Coronary artery (tissue), 2 donors: ENCODE results near the gene TMEM244.

Source experiments
- DNase-seq: peaks from one replicate; pipeline ENCODE4 v3.0.0-alpha.2; 2017; ENCODE audit warnings: low spot score
- H3K27ac ChIP-seq, 2 donors: fragments of 200-600 bp; sonication (generic); one replicate each; pipeline ENCODE4 v1.5.1; 2016 to 2019
- H3K4me3 ChIP-seq: fragments of 200-600 bp; sonication (generic); 2 replicates; pipeline ENCODE4 v1.5.1; 2016; ENCODE audit warnings: mild to moderate bottlenecking, moderate library complexity
- TF ChIP-seq, protein P1 (sequence below): fragments of 200-600 bp; sonication (generic); IDR thresholded peaks from one replicate; pipeline ENCODE4 v1.5.1; 2019; ENCODE audit warnings: antibody characterized with exemption

Gene TMEM244

DNA sequence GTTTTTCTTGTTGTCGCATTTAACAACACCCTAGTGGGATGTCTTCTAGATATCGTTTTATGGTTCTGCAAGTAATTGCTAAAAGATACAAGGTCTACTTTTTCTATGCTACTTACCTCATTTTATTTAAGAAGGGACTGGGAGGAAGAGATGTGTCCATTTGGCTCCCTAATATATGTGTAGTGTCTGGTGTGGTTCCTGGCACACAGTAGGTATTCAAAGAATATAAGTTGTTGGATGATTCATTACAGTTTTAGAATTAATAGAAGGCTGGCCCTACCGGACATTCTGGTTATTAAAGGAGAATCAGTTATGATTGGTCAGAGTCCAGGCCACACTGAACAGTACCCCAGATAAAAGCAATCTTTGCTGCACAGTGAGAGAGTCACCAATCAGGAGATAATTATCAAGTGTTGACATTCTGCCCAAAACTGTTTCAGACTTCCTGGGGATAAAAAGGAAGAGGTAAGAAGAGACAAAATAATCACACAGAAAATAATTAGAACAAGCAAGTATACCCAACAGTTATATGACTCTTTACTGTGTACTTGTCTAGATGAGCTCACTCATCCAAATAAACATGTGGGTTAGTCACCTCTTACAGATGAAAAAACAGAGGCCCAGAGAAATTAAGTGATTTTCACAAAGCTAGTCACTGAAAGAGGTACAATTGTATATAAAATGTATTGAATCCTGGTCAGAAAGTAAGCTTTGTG lies 7.0 kb downstream of the TMEM244 start:
- no peak overlapping the region for H3K4me3 ChIP-seq
- TF ChIP-seq, protein P1, sequence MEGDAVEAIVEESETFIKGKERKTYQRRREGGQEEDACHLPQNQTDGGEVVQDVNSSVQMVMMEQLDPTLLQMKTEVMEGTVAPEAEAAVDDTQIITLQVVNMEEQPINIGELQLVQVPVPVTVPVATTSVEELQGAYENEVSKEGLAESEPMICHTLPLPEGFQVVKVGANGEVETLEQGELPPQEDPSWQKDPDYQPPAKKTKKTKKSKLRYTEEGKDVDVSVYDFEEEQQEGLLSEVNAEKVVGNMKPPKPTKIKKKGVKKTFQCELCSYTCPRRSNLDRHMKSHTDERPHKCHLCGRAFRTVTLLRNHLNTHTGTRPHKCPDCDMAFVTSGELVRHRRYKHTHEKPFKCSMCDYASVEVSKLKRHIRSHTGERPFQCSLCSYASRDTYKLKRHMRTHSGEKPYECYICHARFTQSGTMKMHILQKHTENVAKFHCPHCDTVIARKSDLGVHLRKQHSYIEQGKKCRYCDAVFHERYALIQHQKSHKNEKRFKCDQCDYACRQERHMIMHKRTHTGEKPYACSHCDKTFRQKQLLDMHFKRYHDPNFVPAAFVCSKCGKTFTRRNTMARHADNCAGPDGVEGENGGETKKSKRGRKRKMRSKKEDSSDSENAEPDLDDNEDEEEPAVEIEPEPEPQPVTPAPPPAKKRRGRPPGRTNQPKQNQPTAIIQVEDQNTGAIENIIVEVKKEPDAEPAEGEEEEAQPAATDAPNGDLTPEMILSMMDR = no peak
- DNase-seq = no peak
- no peak overlapping the region for H3K27ac ChIP-seq

DNA sequence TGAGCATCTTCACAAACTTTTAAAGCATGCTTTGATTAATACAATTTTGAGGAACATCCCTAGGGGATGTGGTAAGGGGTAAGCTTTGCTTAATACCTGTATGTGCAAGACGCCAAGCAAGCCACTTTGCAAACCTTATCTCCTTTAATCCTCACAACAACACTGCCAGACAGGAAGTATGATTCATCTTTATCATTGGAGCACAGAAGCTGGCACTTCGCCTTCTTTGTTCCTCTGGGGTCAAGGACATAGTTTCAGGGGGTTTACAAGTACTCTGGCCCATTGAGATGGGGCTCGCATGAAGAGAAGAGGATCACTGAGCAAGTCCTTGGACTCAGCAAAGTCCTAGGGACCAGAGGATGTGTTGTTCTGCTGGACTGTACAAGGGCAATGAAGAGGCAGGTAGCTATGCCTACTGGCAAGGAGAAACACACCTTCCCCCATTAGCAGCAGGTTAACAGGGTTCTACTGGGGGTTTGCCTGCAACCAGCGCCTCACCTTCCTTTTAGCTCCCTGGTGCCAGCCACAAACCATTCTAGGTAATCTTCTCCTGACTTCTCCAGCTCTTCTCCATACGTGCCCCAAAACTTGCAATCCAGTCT lies 8.8 kb downstream of the TMEM244 start:
- no peak overlapping the region for H3K27ac ChIP-seq
- DNase-seq = no peak
- no peak overlapping the region for H3K4me3 ChIP-seq
- TF ChIP-seq, protein P1 = no peak

DNA sequence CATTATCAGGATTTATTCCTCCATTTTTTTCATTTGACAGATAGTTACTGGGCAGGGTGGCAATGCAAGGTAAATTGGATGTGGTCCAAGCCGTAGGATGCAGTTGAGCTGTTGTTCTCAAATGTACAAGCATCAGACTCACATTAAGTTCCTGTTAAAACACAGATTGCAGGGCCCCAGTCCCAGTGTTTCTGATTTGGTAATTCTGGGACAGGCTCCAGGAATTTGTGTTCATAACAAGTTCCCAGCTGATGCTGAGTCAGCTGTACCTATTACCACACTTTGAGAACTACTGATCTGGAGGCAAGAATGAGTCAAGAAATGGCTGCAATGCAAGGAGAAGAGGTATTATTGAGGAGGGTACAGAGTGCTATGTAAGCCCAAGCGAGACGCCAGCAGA lies 11.7 kb downstream of the TMEM244 start:
- H3K4me3 ChIP-seq = no peak overlapping the region
- TF ChIP-seq, protein P1 = no peak
- H3K27ac ChIP-seq = no peak overlapping the region
- no peak for DNase-seq

DNA sequence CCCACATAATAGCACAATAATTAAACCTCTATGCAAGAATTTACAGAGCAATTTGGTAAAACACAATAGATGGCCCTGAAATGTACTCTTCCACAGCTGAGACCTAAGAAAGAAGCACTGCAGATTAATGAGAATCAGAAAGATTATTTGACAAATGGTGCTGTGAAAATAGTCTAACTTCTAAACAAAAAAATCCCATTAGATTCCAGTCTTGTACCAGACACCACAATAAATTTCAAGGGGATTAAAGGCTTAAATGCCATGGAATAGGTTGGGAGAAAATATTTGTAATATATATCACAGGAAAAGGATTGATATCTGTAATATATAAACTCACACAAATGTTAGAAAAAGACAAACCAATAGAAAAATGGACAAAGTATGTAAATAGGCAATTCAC lies 14.4 kb downstream of the TMEM244 start:
- Histone ChIP-seq H3K27ac (no peak overlapping the region), H3K4me3 (no peak overlapping the region)
- TF ChIP-seq, protein P1 = no peak
- DNase-seq = no peak

DNA sequence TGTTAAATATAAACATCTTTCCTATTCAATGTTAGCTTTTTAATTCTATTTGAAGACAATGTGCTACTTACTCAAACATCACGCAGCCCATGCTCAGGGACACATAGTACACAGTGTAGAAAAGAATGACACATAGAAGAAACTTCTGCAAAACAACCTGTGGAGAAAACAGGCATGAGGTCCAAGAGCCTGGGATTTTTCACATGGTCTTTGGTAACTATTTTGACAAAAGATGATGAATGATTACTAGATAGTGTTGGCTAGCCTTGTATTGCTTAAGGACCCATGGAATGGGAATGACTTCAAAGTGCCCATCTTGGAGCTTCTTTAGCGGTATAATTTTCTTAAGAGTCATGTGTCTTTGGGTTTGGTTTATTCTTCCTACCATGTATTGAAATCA lies 15.4 kb downstream of the TMEM244 start:
- DNase-seq = no peak
- no peak overlapping the region for H3K4me3 ChIP-seq
- no peak overlapping the region for H3K27ac ChIP-seq
- TF ChIP-seq, protein P1 = no peak

DNA sequence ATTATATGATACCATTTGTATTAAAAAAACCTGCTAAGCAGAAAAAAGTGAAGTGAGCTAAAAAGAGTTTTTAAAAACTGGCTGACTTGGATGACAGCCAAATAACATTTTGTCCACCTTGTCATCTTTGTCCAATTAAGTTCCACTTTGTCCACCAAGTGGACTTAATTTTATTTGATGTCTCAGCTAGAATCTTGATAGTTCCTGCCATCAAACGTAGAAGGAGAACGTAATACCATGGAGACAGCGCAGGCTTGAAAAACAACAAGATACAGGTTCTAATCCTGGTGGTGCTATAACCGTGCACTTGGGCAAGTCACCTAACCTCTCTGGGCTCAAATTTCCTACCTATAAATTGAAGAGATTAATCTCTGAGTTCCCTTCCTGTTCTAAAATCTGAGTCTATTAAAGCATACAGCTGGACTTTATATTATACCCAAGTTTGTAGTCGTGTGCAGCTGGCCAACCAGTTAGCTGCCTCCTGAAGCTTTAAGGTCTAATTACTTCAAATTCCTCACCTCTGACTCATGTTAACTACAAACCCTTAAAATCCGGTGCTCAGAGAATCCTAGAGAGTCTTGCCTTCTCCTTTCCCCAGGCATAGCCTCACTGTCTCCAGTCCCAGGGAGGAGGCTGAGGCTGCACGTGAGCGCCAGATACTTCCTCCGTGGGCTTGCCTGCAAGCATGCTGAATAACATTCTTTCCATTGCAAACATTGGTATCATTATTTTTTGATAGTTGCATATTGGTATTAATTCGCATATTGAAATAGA lies 16.8 kb downstream of the TMEM244 start:
- H3K27ac ChIP-seq = no peak overlapping the region
- no peak for DNase-seq
- TF ChIP-seq, protein P1 = no peak
- no peak overlapping the region for H3K4me3 ChIP-seq
